DMS153 treated with DMSO at 0.1 percent for 48 hours (cell line): ENCODE measurements around the gene NFIX.
A peak's percentile ranks its signal among the peaks of the same experiment; 100 is the strongest.

ENCODE experiments used
- DNase-seq: peaks from one replicate; lab custom pipeline; 2025; ENCODE audit not compliant: unreplicated experiment; lab: John Stamatoyannopoulos, UW

Gene NFIX

DNA sequence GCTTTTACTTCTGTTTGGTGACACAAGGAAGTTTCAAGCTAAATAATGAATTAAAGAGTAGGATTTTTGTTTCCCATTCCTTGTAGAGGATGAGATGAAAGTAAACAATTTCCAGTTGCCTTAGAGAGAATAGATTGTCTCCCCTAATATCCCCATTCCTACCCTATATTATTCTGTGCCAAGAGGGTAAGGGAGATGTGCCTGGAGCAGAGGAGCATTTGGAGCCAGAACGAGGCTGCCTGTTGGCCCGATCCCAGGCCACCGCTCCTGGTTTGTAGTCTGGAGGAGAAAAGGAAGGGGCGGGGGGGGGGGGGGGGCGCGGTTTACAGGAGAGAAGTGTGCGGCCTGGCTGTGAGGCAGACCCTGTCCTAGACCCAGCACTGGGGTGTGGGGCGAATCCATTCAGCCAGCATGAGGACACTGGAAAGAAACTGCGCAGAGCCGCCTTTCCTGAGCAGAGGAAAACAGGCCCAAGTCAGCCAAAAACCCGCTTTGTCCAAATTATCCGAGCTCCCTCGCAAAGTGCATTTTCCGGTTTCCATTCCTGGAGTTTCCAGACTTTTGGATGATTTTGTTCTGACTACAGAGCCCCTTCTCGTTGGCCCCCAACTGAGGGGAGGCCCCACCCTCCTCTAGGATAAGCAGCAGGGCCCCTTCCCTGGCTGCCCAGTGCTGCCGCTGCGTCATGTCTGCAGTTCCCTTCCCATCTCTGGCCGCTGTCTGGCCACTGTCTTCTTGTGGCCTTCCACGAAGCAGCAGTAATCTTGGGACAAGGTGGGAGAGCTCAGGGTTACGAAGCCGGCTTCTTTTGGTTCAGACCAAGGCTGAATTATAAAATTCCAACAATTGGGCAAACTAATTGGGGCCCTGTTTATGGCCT lies 23.0 kb downstream of the NFIX start:
- no peak for DNase-seq

DNA sequence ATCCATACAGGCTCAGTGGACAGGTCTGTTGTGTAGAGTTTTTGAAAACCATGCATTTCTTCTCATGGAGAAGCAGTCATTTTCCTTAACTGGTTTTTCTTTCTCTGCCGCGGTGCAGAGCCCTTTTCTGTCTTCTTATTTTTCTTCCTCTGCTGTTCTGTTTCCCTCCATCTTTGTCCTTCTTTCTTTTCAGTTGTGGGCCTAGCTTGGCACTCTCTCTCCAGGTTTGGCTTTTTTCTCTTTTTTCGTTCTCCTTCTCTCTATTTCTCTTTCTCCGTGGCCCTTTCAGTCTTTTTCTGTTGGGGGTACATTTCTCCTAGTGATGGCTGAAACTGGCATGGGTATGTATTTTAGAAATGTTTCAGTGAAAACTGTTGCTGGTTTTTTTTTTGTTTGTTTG lies 24.1 kb downstream of the NFIX start:
- no peak for DNase-seq

DNA sequence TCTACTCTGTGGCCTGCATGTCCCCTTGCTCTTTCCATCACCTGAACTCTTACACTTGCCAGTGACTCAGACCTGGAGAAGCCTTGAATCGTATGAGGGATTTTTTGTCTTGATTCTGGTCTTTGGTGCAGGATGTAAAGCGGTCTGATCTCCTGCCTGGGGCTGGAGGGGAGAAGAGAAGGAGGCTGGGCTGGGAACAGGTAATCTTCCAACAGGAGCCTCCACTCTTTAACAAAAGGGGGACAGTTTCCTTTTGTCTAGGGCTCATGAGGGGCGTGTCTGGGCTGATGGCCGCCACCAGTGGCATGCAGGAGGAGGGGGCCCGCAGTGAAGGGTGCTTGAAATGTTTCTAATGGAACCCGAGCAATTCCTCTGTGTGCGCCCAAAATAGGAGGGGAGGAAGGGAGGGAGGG lies 24.7 kb downstream of the NFIX start:
- DNase-seq, result no peak

DNA sequence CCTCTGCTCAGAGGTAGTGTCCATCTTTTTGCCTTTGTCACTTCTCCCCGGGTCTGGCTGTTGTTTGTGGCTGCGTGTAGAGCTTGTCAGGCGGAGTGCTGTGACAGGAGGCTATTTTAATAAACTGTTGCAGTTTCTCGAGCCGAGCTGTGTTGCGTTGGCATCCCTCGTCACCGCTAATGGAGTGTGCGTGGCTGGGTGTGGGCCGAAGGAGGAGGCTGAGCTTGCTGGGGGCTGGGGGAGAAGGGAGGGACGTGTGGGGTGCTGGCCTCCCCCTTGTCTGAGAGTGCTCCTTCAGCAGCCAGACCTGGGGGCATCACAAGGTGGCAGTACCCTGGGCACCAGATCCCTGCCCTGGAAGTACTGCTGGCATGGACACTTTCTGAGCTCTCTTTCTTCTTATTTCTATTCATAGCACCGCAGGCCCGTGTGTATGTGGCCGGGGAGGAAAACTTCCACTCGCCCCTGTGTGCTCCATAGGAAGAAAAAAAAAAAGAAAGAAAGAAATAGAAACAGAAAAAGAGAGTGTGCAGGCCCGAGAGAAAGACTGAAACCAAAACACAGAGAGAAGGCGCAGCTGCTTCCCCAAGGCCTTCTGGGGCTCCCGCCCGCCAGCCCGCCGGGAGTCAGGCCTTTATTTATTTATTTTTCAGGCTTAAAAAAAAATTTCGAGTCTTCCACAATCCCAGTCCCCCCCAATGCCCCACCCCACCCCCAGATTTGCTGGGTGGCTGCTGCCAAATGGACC lies 27.0 kb downstream of the NFIX start:
- no peak for DNase-seq

DNA sequence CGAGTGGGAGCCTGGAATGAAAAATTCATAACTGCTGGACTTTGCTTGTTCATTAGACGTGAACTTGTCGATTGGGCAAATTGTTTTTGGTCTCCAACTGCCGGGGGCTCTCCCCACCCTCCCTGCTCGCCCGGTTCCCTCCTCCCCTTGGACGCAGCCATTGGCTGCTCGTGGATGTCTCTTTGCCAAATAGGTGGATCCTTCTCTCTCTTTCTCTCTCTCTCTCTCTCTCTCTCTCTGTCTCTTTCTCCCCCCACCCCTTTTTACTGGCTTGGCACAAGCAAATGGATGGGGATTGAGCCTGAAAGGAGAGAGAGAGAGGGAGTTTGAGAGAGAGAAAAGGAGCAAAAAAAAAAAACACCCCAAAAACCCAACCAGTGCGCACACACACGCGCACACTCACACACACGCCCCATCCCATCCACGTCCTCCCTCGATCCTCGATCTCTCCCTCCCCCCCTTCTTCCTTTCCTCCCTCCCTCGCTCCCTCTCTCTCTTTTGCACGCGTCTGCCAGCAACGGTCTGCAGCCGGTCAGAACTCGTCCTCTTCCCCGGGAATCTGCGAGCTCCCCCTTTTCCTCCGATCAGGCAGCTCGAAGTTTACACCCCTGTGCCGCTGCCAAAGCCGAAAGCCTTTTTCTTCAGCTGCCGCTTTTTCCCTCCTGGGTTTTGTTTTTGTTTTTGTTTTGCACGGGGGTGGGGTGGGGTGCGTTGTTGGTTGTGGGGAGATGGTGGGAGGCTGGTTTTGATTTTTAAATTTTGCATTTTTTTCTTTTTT lies 27.8 kb downstream of the NFIX start:
- DNase-seq, result peak; percentile 68

DNA sequence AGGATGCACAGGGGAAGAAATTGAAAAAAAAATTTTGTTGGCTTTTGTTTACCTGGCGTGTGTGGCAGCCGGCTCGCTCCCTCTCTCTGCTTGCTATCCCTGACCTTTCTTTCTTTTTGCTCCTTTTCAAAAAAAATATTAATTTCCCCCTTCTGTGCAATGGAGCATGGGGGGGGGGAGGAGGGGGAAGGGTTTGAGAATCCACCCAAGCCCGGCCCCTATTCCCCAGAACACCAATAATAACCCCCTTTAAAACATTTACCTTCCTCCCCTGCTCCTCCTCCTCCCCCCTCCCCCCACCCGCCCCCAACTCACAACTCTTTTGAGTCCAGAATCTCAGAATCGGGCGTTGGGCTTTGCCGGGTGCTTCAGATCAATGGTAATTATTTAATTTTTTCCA lies 28.4 kb downstream of the NFIX start:
- no peak for DNase-seq

DNA sequence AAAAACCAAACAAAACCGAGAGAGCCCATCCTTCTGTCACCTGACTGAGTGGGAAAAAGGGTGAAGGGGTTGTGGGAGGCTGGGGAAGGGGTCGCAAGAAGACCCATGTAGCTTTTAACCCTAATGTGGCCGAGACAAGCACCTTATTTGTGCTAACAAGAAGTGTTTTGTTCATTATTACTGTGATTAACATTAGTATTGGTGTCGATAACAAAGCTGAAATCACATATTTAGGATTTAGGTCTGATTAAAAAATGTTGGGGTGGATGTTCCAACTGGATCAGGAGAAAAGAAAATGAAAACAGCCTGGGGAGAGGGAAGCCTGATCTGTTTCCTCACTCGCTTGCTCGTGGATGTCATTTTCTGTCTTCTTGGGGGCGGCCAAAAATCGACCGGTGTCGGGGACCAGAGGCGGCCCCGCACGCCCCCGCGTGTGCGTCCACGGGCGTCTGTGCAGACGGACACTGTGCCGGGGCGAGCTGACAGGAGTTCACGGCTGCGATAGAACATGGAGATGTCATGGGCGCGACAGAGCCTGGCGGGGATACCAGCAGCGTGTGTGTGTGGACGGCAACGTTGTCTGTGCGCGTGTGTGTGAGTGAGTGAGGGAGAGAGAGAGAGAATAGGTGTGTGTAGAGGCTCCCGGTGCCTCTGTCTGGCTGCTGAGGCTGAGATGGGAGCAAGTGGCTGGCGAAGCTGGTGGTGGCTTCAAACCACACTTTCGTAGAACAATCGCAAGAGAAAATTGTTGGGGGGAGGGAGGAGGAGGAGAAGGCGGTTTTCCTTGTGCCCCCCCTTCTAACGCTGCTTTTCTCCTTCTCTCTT lies 29.1 kb downstream of the NFIX start:
- DNase-seq, result peak; percentile 34

DNA sequence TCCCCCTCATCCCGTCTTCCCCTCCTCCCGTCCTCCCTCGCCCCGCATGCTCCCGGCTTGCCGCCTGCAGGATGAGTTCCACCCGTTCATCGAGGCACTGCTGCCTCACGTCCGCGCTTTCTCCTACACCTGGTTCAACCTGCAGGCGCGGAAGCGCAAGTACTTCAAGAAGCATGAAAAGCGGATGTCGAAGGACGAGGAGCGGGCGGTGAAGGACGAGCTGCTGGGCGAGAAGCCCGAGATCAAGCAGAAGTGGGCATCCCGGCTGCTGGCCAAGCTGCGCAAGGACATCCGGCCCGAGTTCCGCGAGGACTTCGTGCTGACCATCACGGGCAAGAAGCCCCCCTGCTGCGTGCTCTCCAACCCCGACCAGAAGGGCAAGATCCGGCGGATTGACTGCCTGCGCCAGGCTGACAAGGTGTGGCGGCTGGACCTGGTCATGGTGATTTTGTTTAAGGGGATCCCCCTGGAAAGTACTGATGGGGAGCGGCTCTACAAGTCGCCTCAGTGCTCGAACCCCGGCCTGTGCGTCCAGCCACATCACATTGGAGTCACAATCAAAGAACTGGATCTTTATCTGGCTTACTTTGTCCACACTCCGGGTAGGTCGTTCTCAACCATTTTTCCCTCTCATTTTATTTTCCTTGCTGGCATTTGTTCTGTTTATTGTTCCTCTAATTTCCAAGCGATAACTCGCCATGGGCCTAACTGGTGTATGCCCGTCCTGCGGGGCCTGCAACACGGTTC lies 29.8 kb downstream of the NFIX start:
- DNase-seq, result peak; percentile 29

DNA sequence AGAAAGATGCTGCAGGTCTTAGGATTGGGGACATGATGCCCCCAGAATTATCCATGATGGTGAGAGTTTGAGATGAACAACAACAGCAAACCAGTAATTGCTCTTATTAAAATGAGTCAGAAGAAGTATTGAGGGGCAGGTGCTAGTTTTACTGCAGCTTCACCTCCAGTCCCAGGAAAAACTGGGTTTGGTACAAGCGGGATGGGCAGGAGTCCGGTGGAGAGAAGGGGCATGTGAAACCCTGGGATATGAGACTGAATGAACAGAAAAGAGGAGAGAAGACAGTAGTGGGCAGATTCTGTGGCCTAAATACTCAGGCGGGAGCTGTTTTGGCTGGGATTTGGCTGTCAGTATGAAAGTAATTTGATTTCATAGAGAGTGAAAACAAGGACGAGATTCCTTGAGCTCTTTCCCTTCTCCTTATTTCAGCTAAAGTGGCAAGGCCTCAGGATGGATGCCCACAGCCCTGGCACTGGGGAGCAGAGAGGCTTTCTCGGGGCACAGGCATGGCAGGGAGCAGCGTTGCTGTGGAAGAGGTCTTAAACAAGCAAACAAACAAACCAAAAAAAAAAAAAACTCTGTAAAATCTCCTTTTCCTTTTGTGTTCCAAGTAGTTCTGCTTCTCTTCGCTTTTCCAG lies 30.7 kb downstream of the NFIX start:
- DNase-seq, result no peak

DNA sequence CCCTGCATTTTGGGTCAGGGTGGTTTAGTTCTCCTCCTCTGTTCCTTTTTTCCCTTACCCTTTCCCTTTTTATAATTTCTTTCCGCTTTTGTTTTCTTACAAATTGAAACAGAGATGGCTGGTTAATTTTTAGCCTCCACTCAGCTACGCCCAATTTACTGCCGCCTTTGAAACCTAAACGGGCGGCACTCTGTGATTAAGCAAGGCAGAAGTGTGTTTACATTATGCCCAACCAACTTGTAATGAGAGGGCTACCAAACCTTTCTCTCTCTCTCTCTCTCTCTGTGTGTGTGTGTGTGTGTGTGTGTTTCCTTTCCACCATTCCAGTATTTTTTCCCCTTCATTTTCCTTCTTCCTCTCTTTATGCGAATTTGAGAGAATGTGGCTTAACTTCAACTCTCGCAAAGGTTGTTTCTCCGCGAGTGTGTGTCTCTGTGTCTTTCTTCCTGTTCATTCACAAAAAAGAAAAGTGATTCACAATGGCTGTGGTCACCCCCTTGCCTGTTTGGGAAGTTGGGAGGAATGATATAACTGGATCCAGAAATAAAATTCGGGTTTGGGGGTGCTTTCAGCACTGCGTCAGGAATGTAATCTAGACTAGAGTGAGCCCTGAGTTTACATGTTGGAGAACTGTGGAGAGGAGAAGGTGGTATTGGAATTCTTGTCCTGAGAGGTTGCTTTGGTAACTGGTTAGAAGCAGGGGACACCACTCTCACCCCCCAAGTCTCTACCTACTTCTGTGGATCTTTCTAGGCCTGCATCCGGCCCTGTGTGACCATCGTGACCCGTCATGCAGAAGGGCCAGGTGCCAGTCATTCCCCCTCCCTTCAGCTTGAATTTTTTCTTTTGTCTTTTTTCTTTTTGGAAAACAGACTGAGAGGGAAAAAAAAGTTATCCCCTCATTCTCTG lies 31.4 kb downstream of the NFIX start:
- peak; percentile 64 for DNase-seq

DNA sequence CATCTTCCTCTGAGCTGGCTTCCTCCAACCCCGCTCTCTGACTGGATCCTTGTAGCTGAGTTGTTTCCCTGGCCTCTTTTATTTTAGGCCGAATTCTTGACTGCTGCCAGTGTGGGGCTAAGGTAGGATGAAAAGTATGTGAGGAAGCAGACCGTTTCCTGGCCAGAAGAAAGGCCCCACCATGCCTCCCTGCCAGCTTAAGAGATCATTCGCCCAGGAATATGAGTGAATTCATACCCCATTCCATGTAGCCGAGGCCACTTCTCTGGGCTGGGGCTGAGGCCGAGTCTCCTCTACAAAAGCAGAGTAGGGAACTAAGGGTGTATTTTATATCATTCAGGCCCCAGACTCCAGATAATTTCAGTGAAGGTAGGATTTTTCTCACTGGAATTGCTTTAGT lies 32.3 kb downstream of the NFIX start:
- no peak for DNase-seq

DNA sequence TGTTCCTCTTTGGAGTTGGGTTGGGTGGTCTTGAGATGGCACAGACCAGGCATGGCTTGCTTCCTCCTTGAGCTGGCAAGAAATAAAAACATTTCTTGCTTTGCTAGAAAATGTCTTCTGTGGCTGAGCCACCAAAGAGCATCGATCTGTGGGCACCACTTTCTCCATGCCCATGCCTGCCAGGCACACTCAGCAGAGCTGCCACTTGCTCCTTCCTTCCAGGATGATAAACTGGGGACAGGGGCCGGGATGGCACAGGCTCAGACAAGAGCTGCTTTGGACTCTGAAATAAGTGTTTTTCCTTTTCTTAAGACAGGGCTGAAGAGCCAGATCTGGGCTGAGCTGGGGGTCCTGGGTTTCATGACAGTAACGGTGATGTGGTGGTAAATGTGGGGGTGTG lies 32.8 kb downstream of the NFIX start:
- DNase-seq, result no peak

DNA sequence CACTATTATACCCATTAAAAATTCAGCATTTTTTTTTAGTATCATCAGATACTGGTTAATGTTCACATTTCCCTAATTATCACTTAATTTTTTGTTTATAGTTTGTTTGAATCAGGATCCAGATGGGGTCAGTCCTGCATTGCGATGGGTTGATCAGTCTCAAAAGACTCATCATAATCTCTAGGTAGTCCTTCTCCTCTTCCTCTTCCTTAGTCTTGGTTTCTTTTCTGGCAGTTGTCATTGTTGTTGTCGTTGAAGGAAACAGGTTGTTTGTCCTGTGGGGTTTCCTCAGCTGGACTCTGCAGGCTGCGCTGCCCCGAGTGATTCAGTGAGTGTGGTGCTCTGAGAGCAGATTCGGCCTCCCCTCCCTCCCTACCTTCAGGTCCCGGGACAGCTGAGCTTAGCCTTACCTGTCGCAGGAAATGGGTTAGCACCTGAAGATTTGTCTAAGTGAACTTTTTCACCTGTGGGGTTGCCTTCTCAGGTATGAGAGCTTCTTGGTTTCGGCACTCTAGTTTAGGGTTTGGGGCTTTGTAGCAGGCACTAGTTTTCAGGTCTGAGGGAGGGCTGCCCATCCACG lies 34.1 kb downstream of the NFIX start:
- no peak for DNase-seq

DNA sequence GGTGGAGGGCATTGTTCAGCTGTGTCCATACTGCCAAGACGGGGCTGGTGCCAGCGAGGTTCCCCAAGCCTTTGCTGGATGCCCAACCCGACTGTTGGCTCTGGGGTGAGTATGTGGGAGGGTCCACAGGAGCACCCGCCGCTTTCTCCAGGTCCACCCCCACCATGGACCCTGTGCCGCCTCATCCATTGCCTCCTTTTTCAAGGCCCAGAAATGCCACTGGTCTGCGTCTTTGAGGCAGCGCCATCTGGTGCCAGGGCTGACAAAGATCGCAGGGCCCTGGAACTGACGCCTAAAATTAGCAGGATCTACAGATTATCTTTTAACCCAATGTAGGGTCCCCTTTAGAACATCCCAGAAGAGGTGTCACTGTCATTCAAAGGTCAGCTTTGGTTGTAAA lies 34.6 kb downstream of the NFIX start:
- no peak for DNase-seq

DNA sequence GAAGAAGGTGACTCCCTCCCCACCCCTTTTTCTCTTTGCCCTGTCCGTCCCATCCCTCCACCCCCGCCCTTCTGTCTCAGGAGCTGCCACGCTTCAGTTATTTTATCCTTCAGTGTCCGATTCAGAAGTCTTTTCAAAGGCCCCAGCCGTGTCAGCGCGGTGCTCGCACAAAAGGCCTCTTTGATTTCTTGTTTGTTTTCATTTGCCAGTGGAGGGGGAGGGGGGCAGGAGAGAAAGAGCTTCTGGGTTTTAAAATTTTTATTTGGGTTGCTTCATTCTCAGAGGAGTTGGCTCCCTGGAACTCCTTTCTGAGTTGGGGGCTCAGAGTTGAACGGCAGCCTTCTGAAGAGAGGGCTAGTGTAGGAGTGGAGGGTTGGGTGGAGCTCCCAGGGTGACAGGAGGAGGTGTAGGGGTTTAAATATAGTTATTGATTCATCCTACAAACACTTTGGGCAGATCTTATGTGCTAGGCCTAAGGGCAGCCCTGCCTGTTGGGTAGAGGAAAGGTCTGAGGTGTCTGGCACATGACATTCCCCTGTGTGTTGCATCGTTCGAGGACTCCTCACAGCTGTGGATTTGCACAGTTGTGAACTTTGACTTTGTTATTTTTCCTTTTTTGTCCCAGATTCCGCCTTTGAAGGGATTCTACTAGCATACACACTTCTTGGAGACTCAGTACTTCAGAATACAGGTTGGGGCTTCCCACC lies 36.8 kb downstream of the NFIX start:
- DNase-seq, result peak; percentile 50

DNA sequence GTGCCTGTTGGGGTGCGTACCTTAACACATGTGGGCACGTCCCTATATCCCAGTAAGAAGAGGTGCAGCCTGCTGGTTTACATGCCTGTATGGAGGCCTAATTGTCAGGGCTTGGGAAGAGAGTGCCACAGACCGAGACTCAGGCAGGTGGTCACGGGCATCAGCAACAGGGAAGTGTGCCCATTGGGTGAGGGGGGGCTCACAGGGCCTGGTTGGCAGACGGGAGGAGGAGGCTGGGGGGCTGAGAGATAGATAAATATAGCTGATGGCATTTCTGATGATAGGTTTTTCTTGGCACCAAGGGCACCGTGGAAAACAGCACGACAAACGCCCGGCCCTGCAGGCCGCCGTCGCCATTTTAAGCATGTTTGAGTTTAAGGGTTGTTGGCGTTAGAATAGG lies 37.6 kb downstream of the NFIX start:
- no peak for DNase-seq

DNA sequence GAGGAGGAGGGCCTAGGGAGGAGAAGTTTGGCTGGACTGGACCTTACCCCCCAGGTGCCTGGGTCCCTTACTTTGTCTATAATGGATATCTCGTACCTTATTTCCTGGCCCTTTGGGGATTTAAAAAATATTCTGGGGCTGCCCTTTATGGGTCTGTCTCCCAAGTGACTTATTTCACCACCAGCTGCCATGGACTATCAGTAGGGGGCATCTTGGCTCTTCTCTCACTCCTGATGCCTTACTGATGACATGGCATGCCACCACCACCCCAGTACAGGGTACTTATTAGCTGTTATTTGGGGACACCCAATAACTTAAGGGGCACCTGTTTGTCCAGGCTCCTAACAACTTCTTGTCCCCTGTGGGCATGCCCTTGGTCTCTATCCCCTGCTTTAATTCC lies 38.0 kb downstream of the NFIX start:
- DNase-seq, result no peak
